ENCODE results near the gene PNLIP. TPM values are rescaled to one million over a fixed set of nuclear protein-coding genes. Genes with fewer than 3 reads are reported as not detected.
A peak's percentile ranks its signal among the peaks of the same experiment; 100 is the strongest.

The PNLIP gene
- total RNA-seq, 1 donor from 2014 or later: not detected

- Mint-ChIP-seq H3K4me3 (ENCODE audit: unreplicated experiment) (no peak overlapping the region), H3K9me3 (ENCODE audit: unreplicated experiment) (no peaks in the 10 kb centered on the region)
- TF ChIP-seq CTCF (IDR thresholded peaks at IDR 0.05; ENCODE audit: unreplicated experiment): no peak
Measured at GRCh38 chr10:116606061-116606483, 60.3 kb downstream of the PNLIP start.

GRCh38 chr10:116607336-116607735, 61.6 kb downstream of the PNLIP start:
- TF ChIP-seq CTCF (IDR thresholded peaks at IDR 0.05; ENCODE audit: unreplicated experiment): no peak
- Mint-ChIP-seq H3K27me3 (ENCODE audit: unreplicated experiment) (peaks cover 8% of the 10 kb centered on the region), H3K4me3 (ENCODE audit: unreplicated experiment) (no peak overlapping the region), H3K27ac (ENCODE audit: unreplicated experiment) (no peak overlapping the region), H3K4me1 (ENCODE audit: unreplicated experiment) (no peaks in the 10 kb centered on the region), H3K36me3 (ENCODE audit: low read depth, unreplicated experiment) (no peaks in the 10 kb centered on the region), H3K9me3 (ENCODE audit: unreplicated experiment) (no peaks in the 10 kb centered on the region)
- no peak for DNase-seq (ENCODE audit: low spot score)

More at GRCh38 chr10:116606061-116606483, 60.3 kb downstream of the PNLIP start:
- Mint-ChIP-seq H3K27ac (ENCODE audit: unreplicated experiment) (no peak overlapping the region), H3K4me1 (ENCODE audit: unreplicated experiment) (no peaks in the 10 kb centered on the region), H3K36me3 (ENCODE audit: low read depth, unreplicated experiment) (no peaks in the 10 kb centered on the region), H3K27me3 (ENCODE audit: unreplicated experiment) (peaks cover 8% of the 10 kb centered on the region)
- DNase-seq (ENCODE audit: low spot score): no peak

- no peak for DNase-seq (ENCODE audit: low spot score)
- peak overlapping the region; percentile 85 for H3K4me3 Mint-ChIP-seq (ENCODE audit: unreplicated experiment)
- TF ChIP-seq CTCF (IDR thresholded peaks at IDR 0.05; ENCODE audit: unreplicated experiment): no peak
- no peak overlapping the region for H3K27ac Mint-ChIP-seq (ENCODE audit: unreplicated experiment)
- H3K36me3 Mint-ChIP-seq (ENCODE audit: low read depth, unreplicated experiment): no peaks in the 10 kb centered on the region
- no peaks in the 10 kb centered on the region for H3K4me1 Mint-ChIP-seq (ENCODE audit: unreplicated experiment)
- peaks cover 10% of the 10 kb centered on the region for H3K27me3 Mint-ChIP-seq (ENCODE audit: unreplicated experiment)
- H3K9me3 Mint-ChIP-seq (ENCODE audit: unreplicated experiment): no peaks in the 10 kb centered on the region
Measured at GRCh38 chr10:116608686-116609594, 63.2 kb downstream of the PNLIP start.

- Mint-ChIP-seq H3K27me3 (ENCODE audit: unreplicated experiment) (peaks cover 12% of the 10 kb centered on the region), H3K27ac (ENCODE audit: unreplicated experiment) (no peak overlapping the region), H3K36me3 (ENCODE audit: low read depth, unreplicated experiment) (no peaks in the 10 kb centered on the region), H3K4me1 (ENCODE audit: unreplicated experiment) (no peaks in the 10 kb centered on the region), H3K9me3 (ENCODE audit: unreplicated experiment) (no peaks in the 10 kb centered on the region), H3K4me3 (ENCODE audit: unreplicated experiment) (no peak overlapping the region)
- DNase-seq (ENCODE audit: low spot score): no peak
- TF ChIP-seq CTCF (IDR thresholded peaks at IDR 0.05; ENCODE audit: unreplicated experiment): no peak
Measured at GRCh38 chr10:116610443-116611152, 64.9 kb downstream of the PNLIP start.

Measured in endothelial cell (in vitro differentiated cells).